Activated CD8-positive, alpha-beta memory T cell treated with anti-CD3 and anti-CD28 coated beads for 1 hour (primary cell): Measurements from ENCODE around the gene CX3CR1.

Source experiments
- DNase-seq, 2 donors: peaks; one replicate each; pipeline ENCODE4 v3.0.0-alpha.2; 2020; ENCODE audit warnings: low read depth in 1 of 2; ENCODE audit errors: extremely low read depth in 1 of 2

The CX3CR1 gene

DNA sequence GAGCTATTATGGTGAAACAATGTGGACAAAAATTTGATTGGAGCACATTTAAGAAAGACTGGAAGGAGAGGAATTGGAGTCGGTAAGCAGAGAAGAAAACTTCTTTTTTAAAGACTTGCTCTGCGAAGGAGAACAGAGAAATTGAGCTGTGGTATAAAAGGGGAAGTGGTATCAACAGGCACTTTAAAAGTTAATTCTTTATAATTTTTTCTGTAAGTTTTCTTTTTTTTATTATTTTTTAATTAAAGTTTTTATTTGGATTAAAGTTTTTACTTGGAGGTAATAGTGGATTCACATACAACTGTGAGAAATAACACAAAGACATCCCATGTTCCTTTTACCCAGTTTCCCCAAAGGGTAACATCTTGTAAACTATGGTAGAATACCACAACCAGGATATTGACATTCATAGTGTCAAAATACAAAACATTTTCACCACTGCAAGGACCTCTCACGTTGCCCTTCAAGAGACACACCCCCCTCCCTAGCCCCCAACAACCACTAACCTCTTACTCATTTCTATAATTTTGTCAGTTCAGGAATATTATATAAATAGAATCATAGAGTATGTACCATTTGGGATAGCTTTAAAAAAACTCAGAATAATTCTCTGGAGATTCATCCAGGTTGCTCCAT is 53.6 kb downstream of the CX3CR1 start:
- no peak for DNase-seq

DNA sequence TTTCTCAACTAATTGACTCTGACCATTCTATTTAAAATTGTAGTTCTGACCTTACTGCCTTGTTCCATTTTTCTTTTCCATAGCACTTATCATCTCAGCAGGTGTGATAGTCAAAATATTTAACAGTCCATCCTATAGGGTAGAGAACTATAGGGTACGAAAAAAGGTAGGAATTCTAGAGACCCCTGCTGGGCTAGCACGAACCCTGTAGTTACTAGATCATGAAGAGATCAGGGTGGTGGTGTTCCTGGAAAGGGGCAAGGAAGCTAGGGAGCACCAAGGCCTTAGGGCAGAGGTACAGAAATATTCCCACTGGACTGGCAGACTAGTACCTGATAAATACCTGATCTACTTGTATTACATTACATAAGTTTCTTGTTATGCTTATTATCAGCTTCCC is 55.5 kb downstream of the CX3CR1 start:
- no peak for DNase-seq

DNA sequence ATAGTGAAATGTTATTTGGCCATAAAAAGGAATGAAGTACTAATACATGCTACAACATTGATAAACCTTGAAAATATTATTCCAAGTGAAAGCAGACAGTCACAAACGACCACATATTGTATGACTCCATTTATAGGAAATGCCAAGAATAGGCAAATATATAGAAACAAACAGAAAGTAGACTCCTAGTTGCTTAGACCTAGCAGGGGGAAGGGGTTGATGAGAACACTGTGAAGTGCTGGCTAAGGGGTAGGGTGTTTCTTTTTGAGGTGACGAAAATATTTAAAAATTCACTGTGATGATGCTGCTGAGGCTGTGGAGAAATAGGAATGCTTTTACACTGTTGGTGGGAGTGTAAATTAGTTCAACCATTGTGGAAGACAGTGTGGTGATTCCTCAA is 56.9 kb downstream of the CX3CR1 start:
- DNase-seq: no peak

DNA sequence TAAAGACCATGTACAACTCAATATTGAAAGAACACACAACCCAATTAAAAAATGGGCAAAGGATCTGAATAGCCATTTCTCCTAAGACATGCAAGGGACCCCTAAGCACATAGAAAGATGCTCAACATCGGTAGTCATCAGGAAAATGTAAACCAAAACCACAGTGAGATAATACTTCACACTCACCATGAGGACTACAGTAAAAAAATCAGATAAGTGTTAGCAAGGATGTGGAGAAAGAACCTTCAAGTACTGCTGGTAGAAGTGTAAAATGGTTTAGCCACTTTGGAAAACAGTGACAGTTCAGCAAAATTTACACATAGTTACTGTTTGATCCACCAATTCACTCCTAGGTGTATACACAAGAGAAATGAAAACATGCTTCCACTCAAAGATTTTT is 57.4 kb downstream of the CX3CR1 start:
- DNase-seq: no peak

DNA sequence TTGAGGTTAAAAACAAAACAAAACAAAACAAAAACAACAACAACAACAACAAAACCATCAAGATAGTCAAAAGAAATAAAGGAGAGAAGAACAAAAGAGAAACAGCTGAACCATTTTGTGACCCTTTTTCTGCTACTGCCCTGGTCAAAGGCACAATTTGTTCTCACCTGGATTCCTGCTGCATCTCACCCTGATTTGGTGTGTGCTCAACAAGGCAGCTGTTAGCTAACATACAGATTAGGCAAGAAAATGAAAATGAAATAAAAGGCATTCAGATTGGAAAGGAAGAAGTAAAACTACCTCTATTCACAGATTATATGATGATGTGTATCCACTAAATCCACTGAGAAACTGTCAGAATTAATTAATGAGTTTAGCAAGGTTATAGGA is 58.7 kb downstream of the CX3CR1 start:
- no peak for DNase-seq

DNA sequence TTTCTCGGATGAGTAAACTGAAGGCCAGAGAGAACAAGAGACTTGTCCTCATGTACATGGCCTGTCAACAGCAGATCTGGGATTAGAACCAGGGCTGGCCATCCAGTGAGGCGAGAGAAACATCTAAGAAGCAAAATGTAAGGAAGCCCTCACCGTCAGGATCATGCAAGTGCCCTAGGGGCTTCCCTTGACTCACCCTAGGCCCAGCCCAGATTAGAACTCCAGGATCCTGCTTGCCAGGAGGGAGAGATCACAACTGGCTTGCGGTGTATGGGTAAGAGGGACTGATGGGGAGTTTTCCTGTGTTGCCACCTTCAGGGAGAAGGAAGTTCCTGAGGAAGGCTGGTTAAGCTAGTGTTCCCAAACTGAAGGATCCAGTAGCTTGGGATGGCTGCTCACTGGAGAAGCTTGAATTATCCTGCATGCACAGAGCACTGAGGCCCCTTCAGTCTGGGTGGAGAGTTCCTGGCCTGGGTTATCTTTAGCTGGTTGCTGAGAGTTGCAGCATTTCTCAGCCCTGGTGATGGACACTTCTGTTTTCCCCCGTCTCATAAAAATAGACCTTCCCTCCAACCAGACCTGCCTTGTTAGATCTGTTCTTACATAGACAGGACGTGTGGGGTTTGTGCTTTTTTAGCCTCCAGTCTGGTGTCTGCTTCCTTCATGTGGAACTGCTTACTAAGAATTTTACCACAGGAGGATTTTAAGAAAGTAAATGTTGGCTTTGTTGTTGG is 59.3 kb downstream of the CX3CR1 start:
- no peak for DNase-seq

DNA sequence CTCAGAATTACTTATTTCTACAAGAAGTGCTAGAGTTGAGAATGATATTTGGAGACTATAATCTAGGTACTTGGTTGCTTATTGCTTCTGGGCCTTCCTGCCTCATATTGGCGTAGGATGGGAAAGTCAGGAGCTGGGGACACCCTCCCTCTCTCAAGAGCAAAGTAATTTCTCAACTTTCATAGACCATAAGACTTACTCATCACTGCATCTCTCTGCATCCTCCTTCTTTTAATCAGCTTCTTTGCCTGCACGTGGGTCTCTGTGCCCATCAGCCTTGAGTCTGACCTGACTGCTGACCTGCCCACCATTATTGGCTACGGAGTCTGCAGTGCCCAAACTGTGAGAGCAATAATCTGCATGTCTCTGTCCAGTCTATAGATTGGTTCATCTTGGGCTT is 60.1 kb downstream of the CX3CR1 start:
- DNase-seq: no peak

DNA sequence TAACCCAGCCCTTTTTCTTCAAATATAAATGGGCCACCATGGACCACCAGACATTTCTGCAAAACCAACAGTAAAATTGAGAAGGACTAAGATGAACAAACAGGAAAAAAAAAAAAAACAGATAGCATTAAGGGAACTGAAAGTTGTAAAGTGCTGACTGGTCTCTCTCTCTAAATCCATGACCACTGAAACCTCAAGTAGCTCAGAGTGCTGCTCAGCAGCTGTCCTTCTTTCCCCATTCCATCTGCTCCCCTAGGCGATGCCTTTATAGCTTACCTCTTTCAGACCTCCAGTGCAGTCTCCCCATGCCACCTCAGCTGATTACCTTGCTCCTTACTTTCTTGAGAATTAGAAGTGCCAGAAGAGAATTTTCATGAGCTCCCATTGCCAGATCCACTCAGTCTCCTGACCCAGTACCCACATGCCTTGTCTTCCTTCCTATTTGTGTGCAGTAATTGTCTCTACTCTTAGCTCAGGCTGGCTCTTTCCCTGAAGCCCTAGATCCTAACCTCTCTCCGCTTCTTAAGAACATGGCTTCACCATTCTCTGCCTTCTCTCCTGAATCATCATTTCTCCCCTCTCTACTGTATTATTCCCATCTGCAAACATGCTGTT is 63.6 kb downstream of the CX3CR1 start:
- no peak for DNase-seq

DNA sequence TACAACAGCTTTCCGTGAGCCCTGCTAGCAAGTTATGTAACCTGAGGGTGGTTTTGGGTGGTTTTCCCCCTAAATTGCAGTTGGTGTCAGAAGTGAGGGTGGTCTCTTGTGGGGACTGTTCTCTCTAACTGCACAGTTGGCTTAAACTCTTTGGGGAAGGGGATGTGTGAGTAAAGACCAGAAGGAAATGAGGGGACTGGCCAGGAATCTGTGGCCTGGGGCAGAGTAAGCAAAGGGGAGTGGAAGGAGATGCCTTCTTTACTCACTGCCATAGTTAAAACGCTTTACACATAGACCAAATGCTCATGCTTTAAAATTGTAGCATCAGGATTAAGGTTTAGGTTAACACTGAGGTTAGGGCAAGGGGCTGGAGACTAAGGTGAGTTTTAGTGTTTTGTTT is 66.2 kb downstream of the CX3CR1 start:
- DNase-seq: no peak
